ENCODE results near the gene PRDM2.

PRDM2 gene

GRCh38 chr1:13865851-13866250 lies 165.9 kb downstream of the PRDM2 start:
- Histone ChIP-seq H3K27me3 (ENCODE audit: low read length) (no peaks in the 10 kb centered on the region), H3K4me3 (ENCODE audit: insufficient read depth, low read length, poor library complexity, severe bottlenecking) (no peak overlapping the region), H3K36me3 (ENCODE audit: low read length) (no peaks in the 10 kb centered on the region), H3K4me2 (ENCODE audit: low read depth, low read length, poor library complexity, severe bottlenecking) (no peak overlapping the region), H4K20me1 (ENCODE audit: low read depth, low read length) (no peaks in the 10 kb centered on the region), H3K9ac (ENCODE audit: low read length) (no peak overlapping the region), H2AFZ (ENCODE audit: low read depth, low read length, severe bottlenecking) (no peak overlapping the region), H3K27ac (ENCODE audit: low read depth, low read length) (no peak overlapping the region), H3F3A (ENCODE audit: insufficient read depth) (no peaks in the 10 kb centered on the region), H3K9me2 (replicated peaks; ENCODE audit: insufficient read depth, low read length) (no peaks in the 10 kb centered on the region), H3K79me2 (ENCODE audit: insufficient read depth, low read length) (no peaks in the 10 kb centered on the region), H3K9me3 (ENCODE audit: insufficient read depth, low read length) (no peaks in the 10 kb centered on the region)
- TF ChIP-seq CTCF (IDR thresholded peaks at IDR 0.05; ENCODE audit: insufficient read depth, low read length, poor library complexity, severe bottlenecking) (no peak), EZH2phosphoT487 (conservative IDR thresholded peaks at IDR 0.05; ENCODE audit: low read length) (no peak)

- TF ChIP-seq EZH2phosphoT487 (conservative IDR thresholded peaks at IDR 0.05; ENCODE audit: low read length) (no peak), CTCF (IDR thresholded peaks at IDR 0.05; ENCODE audit: insufficient read depth, low read length, poor library complexity, severe bottlenecking) (no peak)
- Histone ChIP-seq H3K9me3 (ENCODE audit: insufficient read depth, low read length) (no peaks in the 10 kb centered on the region), H3K27me3 (ENCODE audit: low read length) (no peaks in the 10 kb centered on the region), H3K79me2 (ENCODE audit: insufficient read depth, low read length) (no peaks in the 10 kb centered on the region), H3F3A (ENCODE audit: insufficient read depth) (no peaks in the 10 kb centered on the region), H3K4me2 (ENCODE audit: low read depth, low read length, poor library complexity, severe bottlenecking) (no peak overlapping the region), H3K27ac (ENCODE audit: low read depth, low read length) (no peak overlapping the region), H4K20me1 (ENCODE audit: low read depth, low read length) (no peaks in the 10 kb centered on the region), H3K9ac (ENCODE audit: low read length) (no peak overlapping the region), H3K4me3 (ENCODE audit: insufficient read depth, low read length, poor library complexity, severe bottlenecking) (no peak overlapping the region), H3K36me3 (ENCODE audit: low read length) (no peaks in the 10 kb centered on the region), H2AFZ (ENCODE audit: low read depth, low read length, severe bottlenecking) (no peak overlapping the region), H3K9me2 (replicated peaks; ENCODE audit: insufficient read depth, low read length) (no peaks in the 10 kb centered on the region)
Observed at GRCh38 chr1:13867603-13868002, 167.6 kb downstream of the PRDM2 start.

GRCh38 chr1:13869172-13869797 lies 169.3 kb downstream of the PRDM2 start:
- H3K4me3 ChIP-seq (ENCODE audit: insufficient read depth, low read length, poor library complexity, severe bottlenecking), result no peak overlapping the region
- H3K9me3 ChIP-seq (ENCODE audit: insufficient read depth, low read length), result no peaks in the 10 kb centered on the region
- H3K79me2 ChIP-seq (ENCODE audit: insufficient read depth, low read length), result no peaks in the 10 kb centered on the region
- H2AFZ ChIP-seq (ENCODE audit: low read depth, low read length, severe bottlenecking), result no peak overlapping the region
- H3K27ac ChIP-seq (ENCODE audit: low read depth, low read length), result no peak overlapping the region
- H3F3A ChIP-seq (ENCODE audit: insufficient read depth), result no peaks in the 10 kb centered on the region
- H3K9me2 ChIP-seq (replicated peaks; ENCODE audit: insufficient read depth, low read length), result no peaks in the 10 kb centered on the region
- no peak overlapping the region for H3K9ac ChIP-seq (ENCODE audit: low read length)
- no peaks in the 10 kb centered on the region for H4K20me1 ChIP-seq (ENCODE audit: low read depth, low read length)
- no peaks in the 10 kb centered on the region for H3K27me3 ChIP-seq (ENCODE audit: low read length)
- H3K4me2 ChIP-seq (ENCODE audit: low read depth, low read length, poor library complexity, severe bottlenecking), result no peak overlapping the region
- no peak for TF ChIP-seq CTCF (IDR thresholded peaks at IDR 0.05; ENCODE audit: insufficient read depth, low read length, poor library complexity, severe bottlenecking)
- no peak for TF ChIP-seq EZH2phosphoT487 (conservative IDR thresholded peaks at IDR 0.05; ENCODE audit: low read length)
- H3K36me3 ChIP-seq (ENCODE audit: low read length), result no peaks in the 10 kb centered on the region

Measured in SU-DHL-6 (cell line).